COR-L47 (cell line): ENCODE measurements around the gene FAM222B.

Experiments used
- DNase-seq: peaks from one replicate; lab custom pipeline; 2025; lab: John Stamatoyannopoulos, UW

Gene FAM222B

GRCh38 chr17:28765038-28765437 is 77.6 kb downstream of the FAM222B start:
- no peak for DNase-seq

DNA sequence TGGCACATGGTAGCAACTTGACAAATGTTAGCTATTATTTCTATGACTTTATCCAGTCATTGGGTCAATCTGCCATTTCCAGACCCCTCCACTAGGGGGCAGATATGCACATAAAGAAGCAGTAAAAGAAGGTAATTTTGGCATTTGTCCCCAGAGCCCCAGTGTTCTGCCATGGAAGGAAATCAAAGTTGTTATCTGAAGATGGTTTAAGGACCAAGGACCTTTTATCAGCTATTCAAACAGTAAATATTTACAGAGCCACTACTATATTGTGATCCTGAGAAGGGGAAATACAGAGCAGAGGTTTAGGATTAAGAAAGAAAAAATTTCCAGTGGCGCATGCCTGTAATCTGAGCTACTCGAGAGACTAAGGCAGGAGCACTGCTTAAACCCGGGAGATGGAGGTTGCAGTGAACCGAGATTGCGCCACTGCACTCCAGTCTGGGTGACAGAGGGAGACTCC is 78.8 kb downstream of the FAM222B start:
- peak; percentile 72 for DNase-seq

- no peak for DNase-seq
Observed at GRCh38 chr17:28763137-28763799, 79.3 kb downstream of the FAM222B start.

DNA sequence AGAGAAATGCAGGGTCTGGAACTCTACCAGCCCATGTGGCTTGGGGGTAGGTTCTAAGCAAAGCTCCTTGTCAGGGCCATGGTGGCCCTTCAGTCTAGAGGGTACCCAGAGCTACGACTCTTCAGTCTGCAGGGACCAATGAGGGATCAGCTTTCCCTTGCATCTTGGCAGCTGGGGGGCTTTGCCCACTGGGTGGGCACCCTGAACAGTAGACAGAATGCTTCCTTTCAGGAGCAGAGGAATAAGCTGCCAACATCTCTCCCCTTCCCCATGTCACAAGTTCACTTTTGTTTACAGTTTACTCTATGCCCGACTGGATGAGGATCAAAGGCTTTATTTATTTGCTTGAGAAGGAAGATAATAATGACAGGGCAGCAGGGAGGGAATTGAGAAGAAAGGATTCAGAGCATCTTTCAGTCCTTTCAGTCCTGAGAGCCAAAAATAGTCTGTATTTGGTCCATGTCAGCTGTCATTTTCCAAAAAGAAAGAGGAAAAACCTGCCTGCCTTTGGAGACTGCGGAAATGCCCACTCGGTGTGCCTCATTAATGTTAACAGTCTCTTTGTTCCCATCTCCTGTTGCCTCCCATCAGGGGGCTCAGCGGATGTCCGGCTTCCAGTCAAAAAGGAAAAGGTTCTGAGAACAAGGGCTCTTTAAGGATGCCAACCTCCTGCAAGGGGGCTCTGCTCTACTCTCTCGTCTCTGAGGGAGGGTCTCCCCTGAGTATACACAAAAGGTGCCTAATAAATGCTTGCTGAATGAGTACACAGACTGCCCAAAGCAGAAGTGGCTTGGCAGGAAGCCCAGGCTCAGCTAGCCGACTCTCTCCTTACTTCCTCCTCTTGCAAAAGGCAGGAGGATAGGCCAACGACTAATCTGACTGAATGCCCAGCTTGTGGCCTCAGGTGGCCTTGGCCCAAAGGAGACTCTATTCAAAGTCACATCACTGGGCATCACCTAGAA is 81.7 kb downstream of the FAM222B start:
- DNase-seq = peak; percentile 69

DNA sequence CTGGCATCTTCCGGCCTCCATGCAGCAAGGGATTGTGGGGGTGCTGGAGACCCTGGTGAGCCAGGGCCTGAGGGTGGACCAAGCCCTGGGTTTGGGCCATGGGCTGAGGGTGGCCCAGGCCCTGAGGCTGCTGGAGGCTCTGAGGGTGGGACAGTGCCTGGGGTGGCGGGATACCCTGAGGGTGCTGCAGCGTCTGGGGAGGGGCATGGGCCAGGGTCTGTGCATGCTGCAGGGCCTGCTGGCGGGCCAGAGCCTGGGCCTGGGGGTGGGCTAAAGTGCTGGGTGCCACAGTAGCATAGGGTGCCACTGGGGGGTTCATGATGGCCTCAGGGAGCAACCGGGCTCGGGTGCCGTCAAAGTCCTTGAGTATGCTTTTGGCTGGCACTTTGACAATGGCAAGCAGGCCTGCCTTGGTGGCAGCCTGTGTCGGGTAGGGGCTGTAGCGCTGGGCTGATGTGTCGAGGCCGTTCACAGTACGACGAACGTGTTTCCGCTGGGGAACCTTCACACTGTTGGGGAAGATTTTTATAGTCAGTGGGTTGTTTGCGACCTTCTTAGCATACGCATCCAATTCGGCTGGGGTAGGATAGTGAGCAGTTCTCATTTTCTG is 83.2 kb downstream of the FAM222B start:
- DNase-seq = no peak

DNA sequence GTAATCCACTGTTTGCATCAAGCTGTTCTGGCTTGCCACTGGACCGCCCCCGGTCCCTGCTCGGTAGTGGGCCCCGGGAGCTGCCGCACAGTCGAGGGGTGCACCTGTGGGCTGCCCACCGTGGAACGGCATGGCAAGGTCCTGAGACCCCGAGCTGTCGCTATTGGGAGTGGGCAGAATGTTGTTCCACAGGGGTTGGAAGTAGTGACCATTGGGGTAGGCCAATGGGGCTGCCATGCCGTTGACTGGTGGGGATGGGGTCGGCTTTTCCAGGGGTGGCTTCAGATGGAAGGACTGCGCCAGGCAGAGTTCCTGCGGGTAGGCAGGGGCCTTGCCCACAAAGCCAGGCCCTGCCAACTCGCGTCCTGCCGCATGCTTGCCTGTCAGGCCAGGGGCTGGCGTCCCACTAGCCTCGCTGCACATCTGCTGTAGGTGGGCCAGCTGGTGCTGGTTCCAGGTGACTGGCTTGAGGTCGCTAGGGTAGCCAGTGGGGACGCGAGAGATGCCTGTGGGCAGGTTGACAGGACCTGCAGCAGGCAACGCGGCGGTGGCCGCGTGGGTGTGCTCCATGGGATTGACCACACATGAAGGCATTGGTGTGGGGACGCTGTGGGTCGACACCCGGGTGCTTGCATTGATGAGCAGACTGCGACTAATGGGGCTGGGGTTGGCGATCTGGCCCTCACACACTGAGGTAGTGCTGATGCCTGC is 84.0 kb downstream of the FAM222B start:
- no peak for DNase-seq

GRCh38 chr17:28756049-28756804 is 86.4 kb downstream of the FAM222B start:
- no peak for DNase-seq

- DNase-seq = no peak
Observed at GRCh38 chr17:28755486-28755885, 87.1 kb downstream of the FAM222B start.

- DNase-seq = no peak
Observed at GRCh38 chr17:28751600-28752366, 90.8 kb downstream of the FAM222B start.

- peak; percentile 86 for DNase-seq
Observed at GRCh38 chr17:28750178-28751047, 92.2 kb downstream of the FAM222B start.

DNA sequence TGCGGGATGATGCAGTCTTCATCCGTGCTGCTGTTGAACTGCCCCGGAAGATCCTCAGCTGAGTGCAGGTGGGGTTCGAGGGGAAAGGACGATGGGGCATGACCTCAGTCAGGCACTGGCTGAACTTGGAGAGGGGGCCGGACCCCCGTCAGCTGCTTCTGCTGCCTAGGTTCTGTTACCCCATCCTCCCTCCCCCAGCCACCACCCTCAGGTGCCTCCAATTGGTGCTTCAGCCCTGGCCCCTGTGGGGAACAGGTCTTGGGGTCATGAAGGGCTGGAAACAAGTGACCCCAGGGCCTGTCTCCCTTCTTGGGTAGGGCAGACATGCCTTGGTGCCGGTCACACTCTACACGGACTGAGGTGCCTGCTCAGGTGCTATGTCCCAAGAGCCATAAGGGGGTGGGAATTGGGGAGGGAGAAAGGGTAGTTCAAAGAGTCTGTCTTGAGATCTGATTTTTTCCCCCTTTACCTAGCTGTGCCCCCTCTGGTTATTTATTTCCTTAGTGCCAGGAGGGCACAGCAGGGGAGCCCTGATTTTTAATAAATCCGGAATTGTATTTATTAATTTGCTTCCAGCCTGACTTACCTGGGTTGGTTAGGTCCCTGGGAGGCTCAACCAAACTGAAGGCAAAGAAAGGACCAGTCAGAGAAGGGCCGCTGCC is 92.9 kb downstream of the FAM222B start:
- no peak for DNase-seq

DNA sequence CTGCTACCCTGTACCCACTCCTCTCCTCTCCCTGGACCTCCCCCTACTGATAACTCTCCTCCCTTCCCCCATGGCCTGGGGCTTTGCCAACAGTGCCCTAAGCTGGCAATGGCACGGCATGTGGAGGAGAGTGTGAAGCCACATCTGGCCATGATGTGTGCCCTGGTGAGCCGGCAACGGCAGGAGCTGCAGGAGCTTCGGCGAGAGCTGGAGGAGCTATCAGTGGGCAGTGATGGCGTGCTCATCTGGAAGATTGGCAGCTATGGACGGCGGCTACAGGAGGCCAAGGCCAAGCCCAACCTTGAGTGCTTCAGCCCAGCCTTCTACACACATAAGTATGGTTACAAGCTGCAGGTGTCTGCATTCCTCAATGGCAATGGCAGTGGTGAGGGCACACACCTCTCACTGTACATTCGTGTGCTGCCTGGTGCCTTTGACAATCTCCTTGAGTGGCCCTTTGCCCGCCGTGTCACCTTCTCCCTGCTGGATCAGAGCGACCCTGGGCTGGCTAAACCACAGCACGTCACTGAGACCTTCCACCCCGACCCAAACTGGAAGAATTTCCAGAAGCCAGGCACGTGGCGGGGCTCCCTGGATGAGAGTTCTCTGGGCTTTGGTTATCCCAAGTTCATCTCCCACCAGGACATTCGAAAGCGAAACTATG is 93.6 kb downstream of the FAM222B start:
- DNase-seq = no peak

DNA sequence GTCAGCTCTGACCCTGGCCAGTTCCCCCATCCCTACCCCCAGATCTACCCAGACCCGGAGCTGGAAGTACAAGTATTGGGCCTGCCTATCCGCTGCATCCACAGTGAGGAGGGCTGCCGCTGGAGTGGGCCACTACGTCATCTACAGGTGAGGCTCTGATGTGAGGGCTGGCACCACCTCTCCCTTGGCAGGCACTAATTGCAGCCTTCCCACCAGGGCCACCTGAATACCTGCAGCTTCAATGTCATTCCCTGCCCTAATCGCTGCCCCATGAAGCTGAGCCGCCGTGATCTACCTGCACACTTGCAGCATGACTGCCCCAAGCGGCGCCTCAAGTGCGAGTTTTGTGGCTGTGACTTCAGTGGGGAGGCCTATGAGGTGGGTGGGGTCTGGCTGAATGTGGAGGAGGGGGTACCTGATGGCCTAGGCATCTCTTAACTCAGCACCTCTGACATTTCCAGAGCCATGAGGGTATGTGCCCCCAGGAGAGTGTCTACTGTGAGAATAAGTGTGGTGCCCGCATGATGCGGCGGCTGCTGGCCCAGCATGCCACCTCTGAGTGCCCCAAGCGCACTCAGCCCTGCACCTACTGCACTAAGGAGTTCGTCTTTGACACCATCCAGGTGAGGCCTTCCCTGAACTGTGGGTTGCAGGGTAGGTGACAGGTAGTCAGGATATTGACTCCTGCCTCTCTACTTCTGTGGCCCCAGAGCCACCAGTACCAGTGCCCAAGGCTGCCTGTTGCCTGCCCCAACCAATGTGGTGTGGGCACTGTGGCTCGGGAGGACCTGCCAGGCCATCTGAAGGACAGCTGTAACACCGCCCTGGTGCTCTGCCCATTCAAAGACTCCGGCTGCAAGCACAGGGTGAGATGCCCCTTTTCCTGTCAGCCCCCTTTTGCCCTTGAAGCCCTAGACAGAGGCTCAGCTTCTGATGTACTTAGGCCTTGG is 94.5 kb downstream of the FAM222B start:
- no peak for DNase-seq

DNA sequence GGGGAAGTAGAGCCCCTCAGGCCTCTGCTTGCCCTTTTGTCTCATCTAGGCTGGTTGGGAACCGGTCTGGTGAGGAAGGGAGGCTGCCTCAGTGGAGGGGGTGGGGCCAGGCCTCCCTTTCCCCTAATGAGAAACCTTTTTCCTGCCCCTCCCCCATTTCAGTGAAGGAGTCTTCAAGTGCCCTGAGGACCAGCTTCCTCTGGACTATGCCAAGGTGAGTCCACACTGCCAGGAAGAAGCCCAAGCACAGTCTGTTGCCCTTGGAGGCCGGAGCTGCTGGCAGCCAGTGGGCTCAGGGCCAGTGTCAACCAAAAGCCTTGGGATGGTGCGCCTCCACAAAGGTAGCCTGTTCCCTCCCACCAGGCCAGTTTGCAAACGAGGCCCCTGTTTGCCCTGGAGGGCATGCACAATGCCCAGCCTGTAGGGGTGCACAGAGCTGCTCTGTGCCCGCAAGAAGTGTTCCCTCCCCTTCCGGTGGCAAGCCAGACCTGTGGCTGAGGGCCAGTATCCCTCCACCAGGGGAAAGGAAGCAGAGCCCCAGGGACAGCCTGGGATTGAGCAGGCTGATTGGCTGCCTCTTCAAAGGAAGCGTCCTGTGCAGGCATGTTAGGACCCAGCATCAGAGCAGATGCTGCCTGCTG is 95.4 kb downstream of the FAM222B start:
- DNase-seq = no peak

DNA sequence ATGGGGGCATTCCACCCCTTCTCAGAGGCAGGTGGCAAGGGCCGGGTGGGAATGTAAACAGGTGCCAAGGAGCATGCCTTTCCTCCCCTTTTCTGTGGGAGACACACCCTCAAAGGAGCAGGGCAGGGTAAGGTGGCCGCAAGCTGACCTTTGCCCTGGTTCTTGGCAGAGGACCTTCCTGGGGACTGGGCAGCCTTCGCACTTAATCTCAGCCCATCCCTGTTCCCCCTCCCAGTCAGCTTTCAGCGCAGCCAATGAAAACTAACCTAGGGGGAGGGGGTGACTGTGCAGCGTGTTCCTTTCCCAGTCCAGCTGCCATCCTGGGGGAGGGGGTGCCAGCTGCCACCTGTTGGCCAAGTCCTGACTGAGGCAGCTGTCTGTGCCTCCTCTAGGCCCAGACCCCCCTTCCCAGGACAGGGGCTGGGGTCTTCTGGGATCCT is 96.0 kb downstream of the FAM222B start:
- DNase-seq = peak; percentile 40

GRCh38 chr17:28745786-28746411 is 96.7 kb downstream of the FAM222B start:
- DNase-seq = no peak
